ENCODE measurements around the gene URI1.

The URI1 gene

DNA sequence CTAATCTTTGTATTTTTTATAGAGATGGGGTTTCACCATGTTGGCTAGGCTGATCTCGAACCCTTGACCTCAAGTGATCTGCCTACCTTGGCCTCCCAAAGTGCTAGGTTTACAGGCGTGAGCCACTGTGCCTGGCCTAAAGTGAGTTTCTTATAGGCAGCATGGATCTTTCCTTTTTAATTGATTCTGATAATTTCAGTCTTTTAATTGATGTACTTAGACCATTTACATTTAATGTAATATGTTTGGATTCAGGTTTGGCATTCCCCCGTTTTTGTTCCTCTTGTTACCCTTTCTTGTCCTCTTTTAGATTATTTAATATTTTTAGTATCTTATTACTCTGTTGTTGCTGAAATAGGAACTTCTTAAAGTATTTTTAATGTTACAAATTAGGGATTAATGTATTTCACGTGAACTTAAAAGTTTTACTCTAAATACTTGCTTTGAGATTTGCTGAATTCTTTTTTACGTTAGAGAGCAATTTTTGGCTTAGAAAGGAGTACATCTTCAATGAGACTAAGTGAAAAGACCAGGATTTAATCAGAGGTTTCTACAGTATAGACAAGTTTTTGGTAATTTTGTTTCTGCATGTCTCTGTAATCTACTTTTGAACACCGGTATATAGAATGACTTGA is 50.3 kb downstream of the URI1 start:
- DNase-seq (ENCODE audit: low spot score) = no peak
- in situ Hi-C loops (cut with MboI; ENCODE audit: low sequenced_read_pairs, unreplicated experiment) = no loop called here
- TF ChIP-seq, protein P1, sequence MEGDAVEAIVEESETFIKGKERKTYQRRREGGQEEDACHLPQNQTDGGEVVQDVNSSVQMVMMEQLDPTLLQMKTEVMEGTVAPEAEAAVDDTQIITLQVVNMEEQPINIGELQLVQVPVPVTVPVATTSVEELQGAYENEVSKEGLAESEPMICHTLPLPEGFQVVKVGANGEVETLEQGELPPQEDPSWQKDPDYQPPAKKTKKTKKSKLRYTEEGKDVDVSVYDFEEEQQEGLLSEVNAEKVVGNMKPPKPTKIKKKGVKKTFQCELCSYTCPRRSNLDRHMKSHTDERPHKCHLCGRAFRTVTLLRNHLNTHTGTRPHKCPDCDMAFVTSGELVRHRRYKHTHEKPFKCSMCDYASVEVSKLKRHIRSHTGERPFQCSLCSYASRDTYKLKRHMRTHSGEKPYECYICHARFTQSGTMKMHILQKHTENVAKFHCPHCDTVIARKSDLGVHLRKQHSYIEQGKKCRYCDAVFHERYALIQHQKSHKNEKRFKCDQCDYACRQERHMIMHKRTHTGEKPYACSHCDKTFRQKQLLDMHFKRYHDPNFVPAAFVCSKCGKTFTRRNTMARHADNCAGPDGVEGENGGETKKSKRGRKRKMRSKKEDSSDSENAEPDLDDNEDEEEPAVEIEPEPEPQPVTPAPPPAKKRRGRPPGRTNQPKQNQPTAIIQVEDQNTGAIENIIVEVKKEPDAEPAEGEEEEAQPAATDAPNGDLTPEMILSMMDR (IDR thresholded peaks at IDR 0.05; ENCODE audit: borderline replicate concordance, control extremely low read depth, extremely low read depth, insufficient read depth, missing control alignments) = no peak

- in situ Hi-C loops (cut with MboI; ENCODE audit: low sequenced_read_pairs, unreplicated experiment) = no loop called here
- TF ChIP-seq, protein P1 (IDR thresholded peaks at IDR 0.05; ENCODE audit: borderline replicate concordance, control extremely low read depth, extremely low read depth, insufficient read depth, missing control alignments) = no peak
- DNase-seq (ENCODE audit: low spot score) = no peak
Observed at GRCh38 chr19:29999490-29999889, 57.5 kb downstream of the URI1 start.

DNA sequence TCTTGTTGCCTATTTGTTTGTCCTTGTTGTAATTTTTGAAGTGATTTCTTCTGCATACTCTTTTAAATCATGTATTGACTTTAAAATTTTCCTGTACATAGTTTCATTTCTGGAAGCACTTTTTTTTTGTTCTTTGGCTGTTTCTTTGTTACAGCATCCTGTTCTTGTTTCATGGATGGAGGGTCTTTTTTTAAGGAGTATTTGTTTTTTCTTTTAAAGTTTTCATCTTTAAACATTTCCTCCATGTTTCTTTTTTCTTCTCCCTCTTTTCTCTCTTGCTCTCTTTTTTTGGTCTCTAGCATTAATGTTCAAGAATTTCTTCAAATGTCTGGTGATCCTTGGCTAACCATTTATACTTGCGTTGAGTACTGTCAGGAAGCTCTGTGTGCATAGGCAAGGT is 58.8 kb downstream of the URI1 start:
- DNase-seq (ENCODE audit: low spot score) = no peak
- in situ Hi-C loops (cut with MboI; ENCODE audit: low sequenced_read_pairs, unreplicated experiment) = no loop called here
- TF ChIP-seq, protein P1 (IDR thresholded peaks at IDR 0.05; ENCODE audit: borderline replicate concordance, control extremely low read depth, extremely low read depth, insufficient read depth, missing control alignments) = no peak

- DNase-seq (ENCODE audit: low spot score) = no peak
- in situ Hi-C loops (cut with MboI; ENCODE audit: low sequenced_read_pairs, unreplicated experiment) = no loop called here
- TF ChIP-seq, protein P1 (IDR thresholded peaks at IDR 0.05; ENCODE audit: borderline replicate concordance, control extremely low read depth, extremely low read depth, insufficient read depth, missing control alignments) = no peak
Observed at GRCh38 chr19:30001301-30001700, 59.3 kb downstream of the URI1 start.

GRCh38 chr19:30001791-30002190 is 59.8 kb downstream of the URI1 start:
- TF ChIP-seq, protein P1 (IDR thresholded peaks at IDR 0.05; ENCODE audit: borderline replicate concordance, control extremely low read depth, extremely low read depth, insufficient read depth, missing control alignments) = no peak
- no peak for DNase-seq (ENCODE audit: low spot score)
- in situ Hi-C loops (cut with MboI; ENCODE audit: low sequenced_read_pairs, unreplicated experiment) = no loop called here

DNA sequence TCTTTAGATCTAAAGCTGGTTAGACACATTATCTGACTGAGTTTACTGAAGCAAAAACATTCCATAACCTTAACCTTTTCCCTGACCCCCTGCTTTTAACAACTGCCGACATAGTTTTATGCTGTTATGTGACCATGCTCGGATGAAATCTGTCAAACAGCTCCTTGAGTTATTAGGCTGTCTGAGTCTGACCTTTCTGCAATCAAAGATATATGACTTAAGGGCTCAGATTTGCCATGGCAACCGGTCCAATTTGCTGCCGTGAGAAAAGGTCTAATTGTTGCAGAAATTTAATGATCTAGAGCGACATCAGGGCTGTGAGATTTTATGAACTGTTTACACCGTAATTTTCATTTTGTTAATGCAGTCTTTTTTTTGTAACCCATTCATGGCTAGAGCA is 61.8 kb downstream of the URI1 start:
- no peak for DNase-seq (ENCODE audit: low spot score)
- in situ Hi-C loops (cut with MboI; ENCODE audit: low sequenced_read_pairs, unreplicated experiment) = no loop called here
- TF ChIP-seq, protein P1 (IDR thresholded peaks at IDR 0.05; ENCODE audit: borderline replicate concordance, control extremely low read depth, extremely low read depth, insufficient read depth, missing control alignments) = no peak
